ENCODE measurements around the gene TET3.

DNA sequence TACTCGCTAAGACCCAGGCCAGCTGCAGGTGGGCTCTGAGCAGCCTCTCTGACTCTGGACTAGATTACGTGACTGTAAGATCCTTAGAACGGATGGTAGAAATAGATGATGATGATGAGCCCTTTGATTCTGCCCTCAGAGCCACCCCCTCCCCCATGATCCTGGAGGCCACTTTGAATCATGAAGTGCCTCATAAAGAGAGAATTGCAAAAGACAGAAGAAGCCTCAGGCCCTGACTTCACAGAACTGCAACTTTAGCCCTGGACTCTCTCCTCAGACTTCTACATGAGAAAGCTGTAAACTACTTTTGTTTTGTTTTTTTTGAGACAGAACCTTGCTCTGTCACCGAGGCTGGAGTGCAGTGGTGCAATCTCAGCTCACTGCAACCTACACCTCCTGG lies 15.4 kb upstream of the TET3 start:
- TF ChIP-seq EZH2 (IDR thresholded peaks at IDR 0.05; ENCODE audit: low read depth, unreplicated experiment), result no peak
- no peak for TF ChIP-seq CTCF (conservative IDR thresholded peaks at IDR 0.05; ENCODE audit: low read depth in 2 of 2)
- no peak for TF ChIP-seq POLR2AphosphoS5 (IDR thresholded peaks at IDR 0.05; ENCODE audit: low read depth)
- TF ChIP-seq EZH2phosphoT487 (IDR thresholded peaks at IDR 0.05; ENCODE audit: unreplicated experiment), result no peak
- TF ChIP-seq CREB1 (CRISPR knock-in tag; IDR thresholded peaks at IDR 0.05; ENCODE audit: low read depth), result no peak
- TF ChIP-seq, protein P1, sequence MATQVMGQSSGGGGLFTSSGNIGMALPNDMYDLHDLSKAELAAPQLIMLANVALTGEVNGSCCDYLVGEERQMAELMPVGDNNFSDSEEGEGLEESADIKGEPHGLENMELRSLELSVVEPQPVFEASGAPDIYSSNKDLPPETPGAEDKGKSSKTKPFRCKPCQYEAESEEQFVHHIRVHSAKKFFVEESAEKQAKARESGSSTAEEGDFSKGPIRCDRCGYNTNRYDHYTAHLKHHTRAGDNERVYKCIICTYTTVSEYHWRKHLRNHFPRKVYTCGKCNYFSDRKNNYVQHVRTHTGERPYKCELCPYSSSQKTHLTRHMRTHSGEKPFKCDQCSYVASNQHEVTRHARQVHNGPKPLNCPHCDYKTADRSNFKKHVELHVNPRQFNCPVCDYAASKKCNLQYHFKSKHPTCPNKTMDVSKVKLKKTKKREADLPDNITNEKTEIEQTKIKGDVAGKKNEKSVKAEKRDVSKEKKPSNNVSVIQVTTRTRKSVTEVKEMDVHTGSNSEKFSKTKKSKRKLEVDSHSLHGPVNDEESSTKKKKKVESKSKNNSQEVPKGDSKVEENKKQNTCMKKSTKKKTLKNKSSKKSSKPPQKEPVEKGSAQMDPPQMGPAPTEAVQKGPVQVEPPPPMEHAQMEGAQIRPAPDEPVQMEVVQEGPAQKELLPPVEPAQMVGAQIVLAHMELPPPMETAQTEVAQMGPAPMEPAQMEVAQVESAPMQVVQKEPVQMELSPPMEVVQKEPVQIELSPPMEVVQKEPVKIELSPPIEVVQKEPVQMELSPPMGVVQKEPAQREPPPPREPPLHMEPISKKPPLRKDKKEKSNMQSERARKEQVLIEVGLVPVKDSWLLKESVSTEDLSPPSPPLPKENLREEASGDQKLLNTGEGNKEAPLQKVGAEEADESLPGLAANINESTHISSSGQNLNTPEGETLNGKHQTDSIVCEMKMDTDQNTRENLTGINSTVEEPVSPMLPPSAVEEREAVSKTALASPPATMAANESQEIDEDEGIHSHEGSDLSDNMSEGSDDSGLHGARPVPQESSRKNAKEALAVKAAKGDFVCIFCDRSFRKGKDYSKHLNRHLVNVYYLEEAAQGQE (IDR thresholded peaks at IDR 0.05; ENCODE audit: unreplicated experiment), result no peak
- no peak for TF ChIP-seq ETS1 (IDR thresholded peaks at IDR 0.05)
- no peak for TF ChIP-seq ZNF114 (CRISPR knock-in tag; IDR thresholded peaks at IDR 0.05)
- no peak for TF ChIP-seq JUNB (IDR thresholded peaks at IDR 0.05; ENCODE audit: unreplicated experiment)
- TF ChIP-seq ZNF331 (CRISPR knock-in tag; IDR thresholded peaks at IDR 0.05; ENCODE audit: low read depth), result no peak
